ENCODE results near the gene ATP2B2. TPM values are rescaled to one million over a fixed set of nuclear protein-coding genes. Genes with fewer than 3 reads are reported as not detected.

The ATP2B2 gene
- total RNA-seq, 2 experiments from 2014 or later: not detected

- DNase-seq (no peak), ATAC-seq (no peak)
- POLR2A ChIA-PET: no interaction called here
- H3K36me3 Mint-ChIP-seq (ENCODE audit: low read depth): no peaks in the 10 kb centered on the region
- H3K4me1 Mint-ChIP-seq (ENCODE audit: low read depth): no peaks in the 10 kb centered on the region
- CTCF ChIA-PET: no interaction called here
- H3K27me3 Mint-ChIP-seq (ENCODE audit: low read depth): peaks cover 6% of the 10 kb centered on the region
- no peak overlapping the region for H3K4me3 Mint-ChIP-seq
- no peaks in the 10 kb centered on the region for H3K9me3 Mint-ChIP-seq (ENCODE audit: insufficient read depth)
- H3K27ac Mint-ChIP-seq: no peak overlapping the region
Observed at GRCh38 chr3:10468613-10469354, 36.6 kb downstream of the ATP2B2 start.

- ChIA-PET CTCF (no interaction called here), POLR2A (no interaction called here)
- Mint-ChIP-seq H3K4me3 (no peak overlapping the region), H3K9me3 (ENCODE audit: insufficient read depth) (no peaks in the 10 kb centered on the region), H3K4me1 (ENCODE audit: low read depth) (no peaks in the 10 kb centered on the region), H3K27ac (no peak overlapping the region), H3K36me3 (ENCODE audit: low read depth) (no peaks in the 10 kb centered on the region), H3K27me3 (ENCODE audit: low read depth) (peaks cover 6% of the 10 kb centered on the region)
- ATAC-seq: no peak
- DNase-seq: no peak
Observed at GRCh38 chr3:10467904-10468612, 37.3 kb downstream of the ATP2B2 start.

- ATAC-seq (no peak), DNase-seq (no peak)
- POLR2A ChIA-PET: no interaction called here
- H3K4me1 Mint-ChIP-seq (ENCODE audit: low read depth): no peaks in the 10 kb centered on the region
- H3K9me3 Mint-ChIP-seq (ENCODE audit: insufficient read depth): no peaks in the 10 kb centered on the region
- CTCF ChIA-PET: no interaction called here
- no peak overlapping the region for H3K27ac Mint-ChIP-seq
- H3K27me3 Mint-ChIP-seq (ENCODE audit: low read depth): peaks cover 6% of the 10 kb centered on the region
- no peaks in the 10 kb centered on the region for H3K36me3 Mint-ChIP-seq (ENCODE audit: low read depth)
- no peak overlapping the region for H3K4me3 Mint-ChIP-seq
Observed at GRCh38 chr3:10467204-10467603, 38.2 kb downstream of the ATP2B2 start.

- Mint-ChIP-seq H3K4me1 (ENCODE audit: low read depth) (no peaks in the 10 kb centered on the region), H3K4me3 (no peak overlapping the region), H3K9me3 (ENCODE audit: insufficient read depth) (no peaks in the 10 kb centered on the region), H3K27ac (no peak overlapping the region), H3K27me3 (ENCODE audit: low read depth) (peaks cover 3% of the 10 kb centered on the region), H3K36me3 (ENCODE audit: low read depth) (no peaks in the 10 kb centered on the region)
- DNase-seq (no peak), ATAC-seq (no peak)
- CTCF ChIA-PET: no interaction called here
- POLR2A ChIA-PET: no interaction called here
Observed at GRCh38 chr3:10466186-10466585, 39.2 kb downstream of the ATP2B2 start.

- no peaks in the 10 kb centered on the region for H3K36me3 Mint-ChIP-seq (ENCODE audit: low read depth)
- CTCF ChIA-PET: no interaction called here
Observed at GRCh38 chr3:10465161-10465560, 40.2 kb downstream of the ATP2B2 start.

GRCh38 chr3:10463533-10464434 lies 41.6 kb downstream of the ATP2B2 start:
- ChIA-PET CTCF (no interaction called here), POLR2A (no interaction called here)
- H3K27ac Mint-ChIP-seq: no peak overlapping the region
- no peak overlapping the region for H3K4me3 Mint-ChIP-seq
- no peaks in the 10 kb centered on the region for H3K27me3 Mint-ChIP-seq (ENCODE audit: low read depth)
- ATAC-seq (no peak), DNase-seq (no peak)
- H3K9me3 Mint-ChIP-seq (ENCODE audit: insufficient read depth): no peaks in the 10 kb centered on the region
- no peaks in the 10 kb centered on the region for H3K4me1 Mint-ChIP-seq (ENCODE audit: low read depth)
- H3K36me3 Mint-ChIP-seq (ENCODE audit: low read depth): no peaks in the 10 kb centered on the region

More at GRCh38 chr3:10465161-10465560, 40.2 kb downstream of the ATP2B2 start:
- Mint-ChIP-seq H3K27ac (no peak overlapping the region), H3K4me1 (ENCODE audit: low read depth) (no peaks in the 10 kb centered on the region), H3K9me3 (ENCODE audit: insufficient read depth) (no peaks in the 10 kb centered on the region), H3K27me3 (ENCODE audit: low read depth) (peaks cover 3% of the 10 kb centered on the region), H3K4me3 (no peak overlapping the region)
- POLR2A ChIA-PET: no interaction called here
- DNase-seq (no peak), ATAC-seq (no peak)

GRCh38 chr3:10462641-10463532 lies 42.5 kb downstream of the ATP2B2 start:
- Mint-ChIP-seq H3K27ac (no peak overlapping the region), H3K36me3 (ENCODE audit: low read depth) (no peaks in the 10 kb centered on the region), H3K27me3 (ENCODE audit: low read depth) (no peaks in the 10 kb centered on the region), H3K9me3 (ENCODE audit: insufficient read depth) (no peaks in the 10 kb centered on the region), H3K4me1 (ENCODE audit: low read depth) (no peaks in the 10 kb centered on the region), H3K4me3 (no peak overlapping the region)
- CTCF ChIA-PET: no interaction called here
- DNase-seq (no peak), ATAC-seq (no peak)
- POLR2A ChIA-PET: no interaction called here

- H3K4me3 Mint-ChIP-seq: no peak overlapping the region
- no peak overlapping the region for H3K27ac Mint-ChIP-seq
- CTCF ChIA-PET: interaction anchor here (0.6 kb wide), 1 partner anchor 277 kb away, joined by 3 read pairs; no protein-coding TSS in a partner anchor
- no peaks in the 10 kb centered on the region for H3K4me1 Mint-ChIP-seq (ENCODE audit: low read depth)
- peaks cover 3% of the 10 kb centered on the region for H3K27me3 Mint-ChIP-seq (ENCODE audit: low read depth)
- H3K36me3 Mint-ChIP-seq (ENCODE audit: low read depth): no peaks in the 10 kb centered on the region
- no peaks in the 10 kb centered on the region for H3K9me3 Mint-ChIP-seq (ENCODE audit: insufficient read depth)
- DNase-seq: no peak
- POLR2A ChIA-PET: no interaction called here
- no peak for ATAC-seq
Observed at GRCh38 chr3:10460951-10461545, 44.3 kb downstream of the ATP2B2 start.

- ATAC-seq (peak; percentile 94), DNase-seq (peak; percentile 83)
- Mint-ChIP-seq H3K9me3 (ENCODE audit: insufficient read depth) (no peaks in the 10 kb centered on the region), H3K27me3 (ENCODE audit: low read depth) (peaks cover 5% of the 10 kb centered on the region), H3K27ac (no peak overlapping the region), H3K36me3 (ENCODE audit: low read depth) (no peaks in the 10 kb centered on the region), H3K4me3 (no peak overlapping the region), H3K4me1 (ENCODE audit: low read depth) (no peaks in the 10 kb centered on the region)
- CTCF ChIA-PET: interaction anchor here (0.6 kb wide), 1 partner anchor 278 kb away, joined by 3 read pairs; no protein-coding TSS in a partner anchor
- POLR2A ChIA-PET: no interaction called here
Observed at GRCh38 chr3:10459954-10460754, 45.2 kb downstream of the ATP2B2 start.

GRCh38 chr3:10457560-10457959 lies 47.8 kb downstream of the ATP2B2 start:
- Mint-ChIP-seq H3K4me3 (no peak overlapping the region), H3K27me3 (ENCODE audit: low read depth) (peaks cover 9% of the 10 kb centered on the region), H3K9me3 (ENCODE audit: insufficient read depth) (no peaks in the 10 kb centered on the region), H3K27ac (no peak overlapping the region), H3K4me1 (ENCODE audit: low read depth) (no peaks in the 10 kb centered on the region), H3K36me3 (ENCODE audit: low read depth) (no peaks in the 10 kb centered on the region)
- ChIA-PET POLR2A (no interaction called here), CTCF (no interaction called here)
- no peak for ATAC-seq
- no peak for DNase-seq

Data from activated CD8-positive, alpha-beta T cell treated with anti-CD3 and anti-CD28 coated beads, Interleukin-2, amount 10 ng/mL, durations not matched to agents 7 days and 5 days (primary cell).